HepG2 (cell line): Measurements from ENCODE around the gene EPB41L4A. TPM values are rescaled to one million over a fixed set of nuclear protein-coding genes. Genes with fewer than 3 reads are reported as not detected.

Experiments
- CBFB ChIP-seq: sonication (generic); formaldehyde crosslinking; IDR thresholded peaks from 2 replicates; pipeline ENCODE4 v1.4.0; 2020; ENCODE audit warnings: missing genetic modification reagents
- NFRKB ChIP-seq: fragments of 450-650 bp; IDR thresholded peaks from 2 replicates; pipeline ENCODE4 v1.6.1; 2017
- PREB ChIP-seq: sonication (generic); formaldehyde crosslinking; IDR thresholded peaks from 2 replicates; pipeline ENCODE4 v1.4.0; 2020; ENCODE audit warnings: missing genetic modification reagents
- PRMT3 ChIP-seq: sonication (generic); formaldehyde crosslinking; IDR thresholded peaks from 2 replicates; pipeline ENCODE4 v1.8.1; 2022; ENCODE audit warnings: low read depth, mild to moderate bottlenecking, moderate library complexity, missing genetic modification reagents, borderline replicate concordance
- REST ChIP-seq, 2 experiments: IDR thresholded peaks; 2 replicates each; pipeline ENCODE4 v1.6.1; 2011 to 2012; ENCODE audit warnings: low read length in 2 of 2, borderline replicate concordance in 1 of 2, low read depth in 1 of 2, mild to moderate bottlenecking in 1 of 2, moderate library complexity in 1 of 2
- SOX5 ChIP-seq: IDR thresholded peaks from 2 replicates; pipeline ENCODE4 v1.6.1; 2016; ENCODE audit warnings: borderline replicate concordance
- SUZ12 ChIP-seq: fragments of 150-350 bp; IDR thresholded peaks from 2 replicates; pipeline ENCODE4 v1.6.1; 2014; ENCODE audit warnings: low read depth, low read length
- TEF ChIP-seq: sonication (generic); formaldehyde crosslinking; IDR thresholded peaks from 2 replicates; pipeline ENCODE4 v1.5.0; 2020; ENCODE audit warnings: missing genetic modification reagents
- TRIM24 ChIP-seq: sonication (generic); formaldehyde crosslinking; IDR thresholded peaks from 2 replicates; pipeline ENCODE4 v1.8.0; 2022; ENCODE audit warnings: mild to moderate bottlenecking, missing genetic modification reagents
- ZBTB1 ChIP-seq: sonication (generic); formaldehyde crosslinking; IDR thresholded peaks from 2 replicates; pipeline ENCODE4 v1.4.0; 2020; ENCODE audit warnings: missing genetic modification reagents, borderline replicate concordance
- ZBTB49 ChIP-seq: sonication (generic); formaldehyde crosslinking; IDR thresholded peaks from 2 replicates; pipeline ENCODE4 v1.4.0; 2020; ENCODE audit warnings: missing genetic modification reagents, borderline replicate concordance
- ZKSCAN8 ChIP-seq: IDR thresholded peaks from 2 replicates; pipeline ENCODE4 v1.6.1; 2016; ENCODE audit warnings: borderline replicate concordance, missing genetic modification reagents, missing compliant biosample characterization
- ZMYM3 ChIP-seq: sonication (generic); formaldehyde crosslinking; IDR thresholded peaks from 2 replicates; pipeline ENCODE4 v1.5.1; 2020; ENCODE audit warnings: mild to moderate bottlenecking, missing genetic modification reagents
- ZNF382 ChIP-seq: sonication (generic); formaldehyde crosslinking; IDR thresholded peaks from 2 replicates; pipeline ENCODE4 v1.5.0; 2020; ENCODE audit warnings: missing genetic modification reagents, mild to moderate bottlenecking, borderline replicate concordance
- ZNF430 ChIP-seq: sonication (generic); formaldehyde crosslinking; IDR thresholded peaks from 2 replicates; pipeline ENCODE4 v1.9.0; 2021; ENCODE audit warnings: mild to moderate bottlenecking, missing genetic modification reagents
- ZNF562 ChIP-seq: sonication (generic); formaldehyde crosslinking; IDR thresholded peaks from 2 replicates; pipeline ENCODE4 v1.8.0; 2022; ENCODE audit warnings: missing genetic modification reagents, borderline replicate concordance
- ZNF569 ChIP-seq: sonication (generic); formaldehyde crosslinking; IDR thresholded peaks from 2 replicates; pipeline ENCODE4 v1.5.0; 2020; ENCODE audit warnings: mild to moderate bottlenecking, missing genetic modification reagents, moderate library complexity, borderline replicate concordance
- ZNF574 ChIP-seq: sonication (generic); formaldehyde crosslinking; IDR thresholded peaks from 2 replicates; pipeline ENCODE4 v1.4.0; 2020; ENCODE audit warnings: missing genetic modification reagents
- polyA plus RNA-seq, 8 experiments: library from polyadenylated mRNA; depleted of rRNA in 3 of 8; stranded (reverse) in 7 of 8; unstranded in 1 of 8; fragments of >200 nt; fragmentation: Illumina TruSeq in 4 of 8; extraction: Trizol in 4 of 8; gene quantifications; 2 replicates each; pipeline versions ENCODE4 v1.2.1 to v1.2.3, GENCODE V29; 2011 to 2016; ENCODE audit warnings: low read depth in 4 of 8, missing spikeins in 1 of 8, mixed read lengths in 1 of 8; ENCODE audit not compliant: insufficient read depth in 1 of 8
- total RNA-seq, 5 experiments: library from RNA; depleted of rRNA; stranded (reverse); fragments of >200 nt; fragmentation: Illumina TruSeq; extraction: Trizol; gene quantifications; 2 replicates each; pipeline ENCODE4 v1.2.3, GENCODE V29; 2016; ENCODE audit warnings: low read depth in 1 of 5

The EPB41L4A gene
- total and polyA plus RNA-seq, 2 of the 13 experiments (the other 11 are each of a cell fraction or from before 2014, with no cell fraction given) = 0.07 TPM; not detected in 1

- TF ChIP-seq ZNF574 (CRISPR knock-in tag) = peak; percentile 99
- TF ChIP-seq NFRKB = no peak
- TF ChIP-seq CBFB = peak; percentile 92
- TF ChIP-seq REST (IDR thresholded peaks at IDR 0.05; ENCODE audit: borderline replicate concordance in 1 of 2, low read depth in 1 of 2, low read length in 2 of 2) = peak in 1 of 2 experiments; percentile 81; a peak in 1 of 4 replicates
- no peak for TF ChIP-seq TRIM24
- peak; percentile 62; the same call in 1 of the 2 replicates for TF ChIP-seq ZNF430 (CRISPR knock-in tag)
- TF ChIP-seq TEF = peak; percentile 82
- TF ChIP-seq ZKSCAN8 = peak; percentile 86; the same call in 1 of the 2 replicates
- TF ChIP-seq SOX5 (CRISPR knock-in tag) = peak; percentile 67
- peak; percentile 46; the same call in 1 of the 2 replicates for TF ChIP-seq ZBTB1 (CRISPR knock-in tag)
- peak; percentile 94 for TF ChIP-seq ZMYM3 (CRISPR knock-in tag)
- 0 out of 2 replicates have a peak, but pooled peaks have one; percentile 59 for TF ChIP-seq ZBTB49 (CRISPR knock-in tag)
- TF ChIP-seq ZNF562 (CRISPR knock-in tag) = no peak; the same call in 1 of the 2 replicates
- TF ChIP-seq PRMT3 (CRISPR knock-in tag) = peak; percentile 83; the same call in 1 of the 2 replicates
- no peak for TF ChIP-seq SUZ12
- TF ChIP-seq PREB (CRISPR knock-in tag) = peak; percentile 87
- no peak; the same call in 1 of the 2 replicates for TF ChIP-seq ZNF569
- no peak for TF ChIP-seq ZNF382 (CRISPR knock-in tag)
Measured at GRCh38 chr5:112160652-112161391, 258.3 kb downstream of the EPB41L4A start (continued).
